ENCODE data around the gene PRKG1.

The PRKG1 gene

GRCh38 chr10:51239006-51239405 lies 164.7 kb downstream of the PRKG1 start:
- H3K36me3 ChIP-seq (ENCODE audit: insufficient read depth, low read length), result no peaks in the 10 kb centered on the region
- no peak overlapping the region for H3K4me2 ChIP-seq (ENCODE audit: low read length)
- H3K9ac ChIP-seq (ENCODE audit: low read depth, low read length), result no peak overlapping the region
- no peak overlapping the region for H3K4me3 ChIP-seq (ENCODE audit: low read length)
- H3K4me1 ChIP-seq (ENCODE audit: control insufficient read depth, insufficient read depth, low read length), result no peaks in the 10 kb centered on the region
- H3K27me3 ChIP-seq (ENCODE audit: control insufficient read depth, insufficient read depth, low read length), result no peaks in the 10 kb centered on the region
- H3K9me3 ChIP-seq (replicated peaks; ENCODE audit: low read length), result no peaks in the 10 kb centered on the region

- no peaks in the 10 kb centered on the region for H3K27me3 ChIP-seq (ENCODE audit: control insufficient read depth, insufficient read depth, low read length)
- no peak overlapping the region for H3K4me2 ChIP-seq (ENCODE audit: low read length)
- H3K9ac ChIP-seq (ENCODE audit: low read depth, low read length), result no peak overlapping the region
- H3K4me1 ChIP-seq (ENCODE audit: control insufficient read depth, insufficient read depth, low read length), result peaks cover 4% of the 10 kb centered on the region
- no peaks in the 10 kb centered on the region for H3K36me3 ChIP-seq (ENCODE audit: insufficient read depth, low read length)
- no peaks in the 10 kb centered on the region for H3K9me3 ChIP-seq (replicated peaks; ENCODE audit: low read length)
- no peak overlapping the region for H3K4me3 ChIP-seq (ENCODE audit: low read length)
Observed at GRCh38 chr10:51241461-51241860, 167.2 kb downstream of the PRKG1 start.

GRCh38 chr10:51242393-51242792 lies 168.1 kb downstream of the PRKG1 start:
- Histone ChIP-seq H3K4me1 (ENCODE audit: control insufficient read depth, insufficient read depth, low read length) (peaks cover 4% of the 10 kb centered on the region), H3K9ac (ENCODE audit: low read depth, low read length) (no peak overlapping the region), H3K27me3 (ENCODE audit: control insufficient read depth, insufficient read depth, low read length) (no peaks in the 10 kb centered on the region), H3K9me3 (replicated peaks; ENCODE audit: low read length) (no peaks in the 10 kb centered on the region), H3K4me3 (ENCODE audit: low read length) (no peak overlapping the region), H3K36me3 (ENCODE audit: insufficient read depth, low read length) (no peaks in the 10 kb centered on the region), H3K4me2 (ENCODE audit: low read length) (no peak overlapping the region)

GRCh38 chr10:51244309-51244708 lies 170.0 kb downstream of the PRKG1 start:
- H3K4me1 ChIP-seq (ENCODE audit: control insufficient read depth, insufficient read depth, low read length), result peaks cover 4% of the 10 kb centered on the region
- no peak overlapping the region for H3K4me2 ChIP-seq (ENCODE audit: low read length)
- no peak overlapping the region for H3K9ac ChIP-seq (ENCODE audit: low read depth, low read length)
- no peaks in the 10 kb centered on the region for H3K9me3 ChIP-seq (replicated peaks; ENCODE audit: low read length)
- no peak overlapping the region for H3K4me3 ChIP-seq (ENCODE audit: low read length)
- no peaks in the 10 kb centered on the region for H3K36me3 ChIP-seq (ENCODE audit: insufficient read depth, low read length)
- no peaks in the 10 kb centered on the region for H3K27me3 ChIP-seq (ENCODE audit: control insufficient read depth, insufficient read depth, low read length)

- no peak overlapping the region for H3K4me2 ChIP-seq (ENCODE audit: low read length)
- no peak overlapping the region for H3K4me3 ChIP-seq (ENCODE audit: low read length)
- peaks cover 4% of the 10 kb centered on the region for H3K4me1 ChIP-seq (ENCODE audit: control insufficient read depth, insufficient read depth, low read length)
- no peaks in the 10 kb centered on the region for H3K9me3 ChIP-seq (replicated peaks; ENCODE audit: low read length)
- no peaks in the 10 kb centered on the region for H3K27me3 ChIP-seq (ENCODE audit: control insufficient read depth, insufficient read depth, low read length)
- no peaks in the 10 kb centered on the region for H3K36me3 ChIP-seq (ENCODE audit: insufficient read depth, low read length)
- H3K9ac ChIP-seq (ENCODE audit: low read depth, low read length), result no peak overlapping the region
Observed at GRCh38 chr10:51244748-51245490, 170.6 kb downstream of the PRKG1 start.

- Histone ChIP-seq H3K9me3 (replicated peaks; ENCODE audit: low read length) (no peaks in the 10 kb centered on the region), H3K36me3 (ENCODE audit: insufficient read depth, low read length) (no peaks in the 10 kb centered on the region), H3K4me3 (ENCODE audit: low read length) (no peak overlapping the region), H3K4me1 (ENCODE audit: control insufficient read depth, insufficient read depth, low read length) (peaks cover 4% of the 10 kb centered on the region), H3K9ac (ENCODE audit: low read depth, low read length) (no peak overlapping the region), H3K27me3 (ENCODE audit: control insufficient read depth, insufficient read depth, low read length) (no peaks in the 10 kb centered on the region), H3K4me2 (ENCODE audit: low read length) (no peak overlapping the region)
Observed at GRCh38 chr10:51246156-51246555, 171.9 kb downstream of the PRKG1 start.

- H3K4me2 ChIP-seq (ENCODE audit: low read length), result no peak overlapping the region
- no peaks in the 10 kb centered on the region for H3K4me1 ChIP-seq (ENCODE audit: control insufficient read depth, insufficient read depth, low read length)
- no peaks in the 10 kb centered on the region for H3K9me3 ChIP-seq (replicated peaks; ENCODE audit: low read length)
- no peaks in the 10 kb centered on the region for H3K27me3 ChIP-seq (ENCODE audit: control insufficient read depth, insufficient read depth, low read length)
- no peaks in the 10 kb centered on the region for H3K36me3 ChIP-seq (ENCODE audit: insufficient read depth, low read length)
- H3K4me3 ChIP-seq (ENCODE audit: low read length), result no peak overlapping the region
- no peak overlapping the region for H3K9ac ChIP-seq (ENCODE audit: low read depth, low read length)
Observed at GRCh38 chr10:51250278-51250920, 176.1 kb downstream of the PRKG1 start.

GRCh38 chr10:51251110-51251509 lies 176.8 kb downstream of the PRKG1 start:
- no peak overlapping the region for H3K9ac ChIP-seq (ENCODE audit: low read depth, low read length)
- no peaks in the 10 kb centered on the region for H3K36me3 ChIP-seq (ENCODE audit: insufficient read depth, low read length)
- H3K9me3 ChIP-seq (replicated peaks; ENCODE audit: low read length), result no peaks in the 10 kb centered on the region
- no peaks in the 10 kb centered on the region for H3K4me1 ChIP-seq (ENCODE audit: control insufficient read depth, insufficient read depth, low read length)
- H3K27me3 ChIP-seq (ENCODE audit: control insufficient read depth, insufficient read depth, low read length), result no peaks in the 10 kb centered on the region
- H3K4me2 ChIP-seq (ENCODE audit: low read length), result no peak overlapping the region
- no peak overlapping the region for H3K4me3 ChIP-seq (ENCODE audit: low read length)

- Histone ChIP-seq H3K4me1 (ENCODE audit: control insufficient read depth, insufficient read depth, low read length) (no peaks in the 10 kb centered on the region), H3K4me2 (ENCODE audit: low read length) (no peak overlapping the region), H3K4me3 (ENCODE audit: low read length) (no peak overlapping the region), H3K36me3 (ENCODE audit: insufficient read depth, low read length) (no peaks in the 10 kb centered on the region), H3K9ac (ENCODE audit: low read depth, low read length) (no peak overlapping the region), H3K27me3 (ENCODE audit: control insufficient read depth, insufficient read depth, low read length) (no peaks in the 10 kb centered on the region), H3K9me3 (replicated peaks; ENCODE audit: low read length) (no peaks in the 10 kb centered on the region)
Observed at GRCh38 chr10:51255381-51255780, 181.1 kb downstream of the PRKG1 start.

GRCh38 chr10:51257511-51258248 lies 183.4 kb downstream of the PRKG1 start:
- Histone ChIP-seq H3K27me3 (ENCODE audit: control insufficient read depth, insufficient read depth, low read length) (no peaks in the 10 kb centered on the region), H3K4me2 (ENCODE audit: low read length) (no peak overlapping the region), H3K4me3 (ENCODE audit: low read length) (no peak overlapping the region), H3K9ac (ENCODE audit: low read depth, low read length) (no peak overlapping the region), H3K9me3 (replicated peaks; ENCODE audit: low read length) (no peaks in the 10 kb centered on the region), H3K36me3 (ENCODE audit: insufficient read depth, low read length) (no peaks in the 10 kb centered on the region), H3K4me1 (ENCODE audit: control insufficient read depth, insufficient read depth, low read length) (no peaks in the 10 kb centered on the region)

GRCh38 chr10:51260376-51260775 lies 186.1 kb downstream of the PRKG1 start:
- H3K4me3 ChIP-seq (ENCODE audit: low read length), result no peak overlapping the region
- H3K9me3 ChIP-seq (replicated peaks; ENCODE audit: low read length), result no peaks in the 10 kb centered on the region
- no peaks in the 10 kb centered on the region for H3K27me3 ChIP-seq (ENCODE audit: control insufficient read depth, insufficient read depth, low read length)
- no peak overlapping the region for H3K4me2 ChIP-seq (ENCODE audit: low read length)
- no peaks in the 10 kb centered on the region for H3K4me1 ChIP-seq (ENCODE audit: control insufficient read depth, insufficient read depth, low read length)
- H3K36me3 ChIP-seq (ENCODE audit: insufficient read depth, low read length), result no peaks in the 10 kb centered on the region
- H3K9ac ChIP-seq (ENCODE audit: low read depth, low read length), result no peak overlapping the region

Data from skeletal muscle satellite cell (primary cell).